GM10248 (cell line): ENCODE results near the gene SRRM4.

Source experiments
- CTCF ChIA-PET: fragments of 300-600 bp; sonication (Branson Sonifier 250); formaldehyde crosslinking; extraction: SDS; loops from one replicate; lab custom pipeline; 2021; ENCODE audit warnings: antibody characterized with exemption; lab: Yijun Ruan, JAX
- POLR2A ChIA-PET: fragments of 350-650 bp; sonication (Branson Sonifier 250); formaldehyde crosslinking; extraction: SDS; loops from one replicate; lab custom pipeline; 2020; ENCODE audit warnings: antibody characterized with exemption; lab: Yijun Ruan, JAX
- DNase-seq: peaks from one replicate; pipeline ENCODE4 v3.0.0; 2012; ENCODE audit errors: extremely low spot score
- CTCF ChIP-seq: IDR thresholded peaks from 2 replicates; pipeline ENCODE4 v1.5.1; 2012; ENCODE audit warnings: mild to moderate bottlenecking, low read depth; ENCODE audit errors: extremely low read depth, missing control alignments, control extremely low read depth

SRRM4 gene

GRCh38 chr12:119179335-119180021 lies 198.1 kb downstream of the SRRM4 start:
- ChIA-PET POLR2A (no interaction called here), CTCF (no interaction called here)
- no peak for TF ChIP-seq CTCF
- DNase-seq: no peak

GRCh38 chr12:119180380-119181040 lies 199.2 kb downstream of the SRRM4 start:
- DNase-seq: no peak
- POLR2A ChIA-PET: no interaction called here
- no peak for TF ChIP-seq CTCF
- CTCF ChIA-PET: no interaction called here

- POLR2A ChIA-PET: no interaction called here
- CTCF ChIA-PET: interaction anchor here (1.8 kb wide), 1 partner anchor 19 kb away, joined by 3 read pairs; no protein-coding TSS in a partner anchor
Observed at GRCh38 chr12:119181202-119181601, 199.9 kb downstream of the SRRM4 start.

GRCh38 chr12:119181944-119182343 lies 200.6 kb downstream of the SRRM4 start:
- DNase-seq: no peak
- no peak for TF ChIP-seq CTCF
- ChIA-PET POLR2A (interaction anchor here (0.5 kb wide), 1 partner anchor 1019 kb away, joined by 3 read pairs; no protein-coding TSS in a partner anchor), CTCF (interaction anchor here (1.8 kb wide), 1 partner anchor 19 kb away, joined by 3 read pairs; no protein-coding TSS in a partner anchor)

More at GRCh38 chr12:119181202-119181601, 199.9 kb downstream of the SRRM4 start:
- no peak for TF ChIP-seq CTCF
- no peak for DNase-seq

- no peak for DNase-seq
- ChIA-PET POLR2A (no interaction called here), CTCF (interaction anchor here (1.8 kb wide), 1 partner anchor 20 kb away, joined by 3 read pairs; no protein-coding TSS in a partner anchor)
- no peak for TF ChIP-seq CTCF
Observed at GRCh38 chr12:119182701-119183493, 201.6 kb downstream of the SRRM4 start.
